C4-2B (cell line): ENCODE measurements around the gene MT1B.
"Not testable (repeated sequence)": the region's sequence is repeated elsewhere in the genome, so short reads cannot be mapped to it uniquely, and the experiment has no call there.

Experiments
- CTCF ChIP-seq: fragments of 450-650 bp; conservative IDR thresholded peaks from 2 replicates; pipeline ENCODE4 v1.5.1; 2017; ENCODE audit warnings: mild to moderate bottlenecking
- ZFX ChIP-seq: fragments of 450-650 bp; IDR thresholded peaks from 2 replicates; pipeline ENCODE4 v1.6.1; 2017

DNA sequence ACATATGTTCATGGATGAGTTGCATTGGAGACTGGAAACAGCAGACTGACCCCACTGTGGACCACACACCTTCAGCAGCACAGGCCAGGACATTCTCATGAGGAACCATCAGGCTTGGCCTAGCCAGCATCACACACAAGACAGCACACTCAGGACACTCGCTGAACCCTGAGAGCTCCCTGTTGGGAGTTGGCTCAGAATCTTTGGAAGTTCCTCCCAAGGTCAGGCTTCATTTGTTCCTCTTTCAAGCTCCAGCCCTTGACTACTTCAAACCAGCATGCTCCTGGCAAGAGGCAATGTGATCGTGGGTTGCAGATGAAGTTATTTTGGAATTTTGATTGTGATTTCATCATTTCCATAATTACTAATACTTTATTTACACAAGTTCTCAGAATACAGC, 20.0 kb downstream of the MT1B start:
- TF ChIP-seq CTCF, ZFX: not testable (repeated sequence)
